CMK (cell line): ENCODE measurements around the gene PPP4R3A.
"Not testable (repeated sequence)": the region's sequence is repeated elsewhere in the genome, so short reads cannot be mapped to it uniquely, and the experiment has no call there.

Experiments
- DNase-seq: peaks from one replicate; pipeline ENCODE4 v3.0.0-alpha.2; 2010; ENCODE audit warnings: low read depth

Gene PPP4R3A

GRCh38 chr14:91409240-91409639 lies 100.9 kb downstream of the PPP4R3A start:
- not testable (repeated sequence) for DNase-seq
